ENCODE results near the gene TMC3.

The TMC3 gene

GRCh38 chr15:81297603-81298575 lies 76.1 kb downstream of the TMC3 start:
- no peak for TF ChIP-seq CTCF (IDR thresholded peaks at IDR 0.05; ENCODE audit: unreplicated experiment in 3 of 3)
- Mint-ChIP-seq H3K4me3 (no peak overlapping the region), H3K27ac (no peak overlapping the region), H3K36me3 (ENCODE audit: low read depth) (no peaks in the 10 kb centered on the region), H3K9me3 (no peaks in the 10 kb centered on the region), H3K27me3 (ENCODE audit: low read depth) (peaks cover 30% of the 10 kb centered on the region), H3K4me1 (peaks cover 8% of the 10 kb centered on the region)

GRCh38 chr15:81297147-81297572 lies 76.9 kb downstream of the TMC3 start:
- TF ChIP-seq CTCF (IDR thresholded peaks at IDR 0.05; ENCODE audit: unreplicated experiment in 3 of 3): no peak
- Mint-ChIP-seq H3K27me3 (ENCODE audit: low read depth) (peaks cover 30% of the 10 kb centered on the region), H3K9me3 (no peaks in the 10 kb centered on the region), H3K4me3 (no peak overlapping the region), H3K27ac (no peak overlapping the region), H3K4me1 (peaks cover 8% of the 10 kb centered on the region), H3K36me3 (ENCODE audit: low read depth) (no peaks in the 10 kb centered on the region)

DNA sequence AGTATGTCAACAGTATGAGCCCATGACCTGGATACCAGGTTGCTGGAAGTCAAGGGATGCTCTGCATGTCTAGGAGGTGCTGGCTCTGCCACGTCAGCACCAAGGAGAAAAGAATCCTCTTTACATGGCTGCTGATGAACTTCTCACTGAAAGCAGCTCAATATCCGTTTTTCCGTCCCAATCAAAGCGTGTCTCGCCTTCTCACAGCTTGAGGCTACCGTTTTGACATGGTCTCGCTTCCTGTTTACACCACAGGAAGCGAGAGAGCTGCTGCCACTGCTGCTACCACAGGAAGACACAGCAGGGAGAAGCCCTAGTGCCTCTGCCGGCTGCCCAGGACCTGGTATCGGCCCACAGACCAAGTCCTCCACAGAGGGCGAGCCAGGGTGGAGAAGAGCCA lies 77.3 kb downstream of the TMC3 start:
- Mint-ChIP-seq H3K9me3 (no peaks in the 10 kb centered on the region), H3K36me3 (ENCODE audit: low read depth) (no peaks in the 10 kb centered on the region), H3K27ac (no peak overlapping the region), H3K27me3 (ENCODE audit: low read depth) (peaks cover 30% of the 10 kb centered on the region), H3K4me1 (peaks cover 8% of the 10 kb centered on the region), H3K4me3 (no peak overlapping the region)
- TF ChIP-seq CTCF (IDR thresholded peaks at IDR 0.05; ENCODE audit: unreplicated experiment in 3 of 3): no peak

DNA sequence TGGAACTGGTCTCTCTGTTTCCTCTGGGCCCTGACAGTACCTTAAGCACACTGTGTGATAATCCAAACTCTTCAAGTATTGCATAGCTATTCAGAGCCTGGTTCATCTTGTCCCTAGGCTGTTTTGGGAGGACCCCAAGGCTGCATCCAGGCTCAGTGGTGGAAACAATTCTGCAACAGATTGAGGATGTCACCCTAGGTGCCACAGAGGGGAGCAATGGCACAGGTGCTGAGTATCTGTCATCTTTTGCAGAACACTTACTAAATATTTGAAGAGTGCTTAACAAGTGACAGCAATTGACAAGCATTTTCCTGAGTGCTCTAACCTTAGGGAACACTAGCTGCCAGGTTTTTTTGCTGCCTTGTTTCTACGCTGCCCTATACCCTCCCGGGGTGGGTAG lies 77.8 kb downstream of the TMC3 start:
- peaks cover 30% of the 10 kb centered on the region for H3K27me3 Mint-ChIP-seq (ENCODE audit: low read depth)
- no peak overlapping the region for H3K4me3 Mint-ChIP-seq
- no peak for TF ChIP-seq CTCF (IDR thresholded peaks at IDR 0.05; ENCODE audit: unreplicated experiment in 3 of 3)
- H3K9me3 Mint-ChIP-seq: no peaks in the 10 kb centered on the region
- peaks cover 8% of the 10 kb centered on the region for H3K4me1 Mint-ChIP-seq
- no peaks in the 10 kb centered on the region for H3K36me3 Mint-ChIP-seq (ENCODE audit: low read depth)
- no peak overlapping the region for H3K27ac Mint-ChIP-seq

DNA sequence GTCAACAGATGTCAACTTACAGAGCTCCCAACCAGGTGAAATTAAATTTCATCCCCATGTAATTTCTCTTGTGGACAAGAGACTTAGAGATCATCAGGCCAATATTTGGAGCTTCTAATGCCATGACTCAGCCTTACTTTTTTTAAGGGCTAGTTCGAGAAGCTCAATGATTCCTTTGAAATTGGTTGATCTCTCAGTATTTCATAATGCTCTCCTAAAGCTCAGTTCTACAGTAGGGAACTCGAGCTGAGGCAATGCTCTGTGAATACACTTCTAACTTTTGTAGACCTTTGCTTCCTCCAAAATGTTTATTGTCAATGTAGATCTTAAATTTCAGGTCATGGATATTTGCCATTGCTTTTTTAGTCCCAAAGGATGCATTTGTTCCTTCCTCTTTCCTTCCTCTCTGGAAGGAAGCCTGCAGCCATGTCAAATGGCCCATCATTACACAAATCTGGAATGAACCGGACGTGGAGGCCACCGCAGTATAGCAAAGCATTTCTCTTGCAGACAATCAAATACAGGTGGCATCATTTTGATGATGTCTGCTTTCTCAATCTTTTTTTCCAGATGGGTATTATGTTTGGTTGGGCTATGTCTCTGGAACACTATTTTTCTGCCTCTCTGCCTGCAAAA lies 78.4 kb downstream of the TMC3 start:
- TF ChIP-seq CTCF (IDR thresholded peaks at IDR 0.05; ENCODE audit: unreplicated experiment in 3 of 3): no peak
- Mint-ChIP-seq H3K27me3 (ENCODE audit: low read depth) (peaks cover 27% of the 10 kb centered on the region), H3K9me3 (no peaks in the 10 kb centered on the region), H3K36me3 (ENCODE audit: low read depth) (no peaks in the 10 kb centered on the region), H3K4me1 (peaks cover 8% of the 10 kb centered on the region), H3K27ac (no peak overlapping the region), H3K4me3 (no peak overlapping the region)

All from nephron (organoid).